Activated CD4-positive, alpha-beta T cell treated with anti-CD3 and anti-CD28 coated beads for 4 hours (primary cell): ENCODE measurements around the gene TSPAN5.

Experiments
- DNase-seq, 2 donors: peaks; one replicate each; pipeline ENCODE4 v3.0.0-alpha.2; 2020

TSPAN5 gene

GRCh38 chr4:98642991-98643426 lies 15.4 kb downstream of the TSPAN5 start:
- no peak for DNase-seq

DNA sequence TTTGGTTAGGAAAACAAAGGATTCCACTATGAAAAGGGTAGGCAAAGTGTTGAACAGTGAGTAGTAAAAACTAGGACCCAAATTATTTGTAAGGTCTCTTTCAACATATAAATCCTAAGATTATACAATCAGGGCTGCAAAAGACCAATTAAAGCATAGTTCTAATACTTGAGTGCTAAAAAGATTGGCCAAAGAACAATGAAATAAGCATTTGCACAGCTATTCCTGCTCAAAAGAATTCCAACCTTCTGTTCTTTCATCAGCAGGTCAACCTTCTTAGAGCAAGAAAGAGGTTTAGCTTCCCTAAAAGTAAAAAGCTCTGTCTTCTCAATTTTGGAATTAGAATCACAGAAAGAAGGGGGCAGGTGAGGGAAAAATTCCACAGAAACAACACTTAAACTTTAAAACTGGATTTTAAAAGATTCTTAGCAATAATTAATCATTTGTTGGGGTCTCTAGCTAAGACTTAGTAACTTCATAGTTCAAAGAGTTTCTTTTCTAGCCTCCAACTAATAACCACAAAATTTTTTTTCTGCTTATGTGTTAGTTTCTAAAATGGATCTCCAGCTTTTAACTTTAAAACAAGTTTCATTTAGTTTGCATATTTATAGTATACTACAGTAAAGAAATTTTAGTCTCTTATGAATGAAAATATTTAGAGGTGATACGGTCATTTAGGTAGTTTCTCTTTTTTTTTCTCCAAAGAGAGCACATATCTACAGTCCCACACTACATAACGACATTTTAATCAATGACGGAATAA lies 16.3 kb downstream of the TSPAN5 start:
- DNase-seq: no peak

GRCh38 chr4:98641376-98641775 lies 17.0 kb downstream of the TSPAN5 start:
- no peak for DNase-seq

DNA sequence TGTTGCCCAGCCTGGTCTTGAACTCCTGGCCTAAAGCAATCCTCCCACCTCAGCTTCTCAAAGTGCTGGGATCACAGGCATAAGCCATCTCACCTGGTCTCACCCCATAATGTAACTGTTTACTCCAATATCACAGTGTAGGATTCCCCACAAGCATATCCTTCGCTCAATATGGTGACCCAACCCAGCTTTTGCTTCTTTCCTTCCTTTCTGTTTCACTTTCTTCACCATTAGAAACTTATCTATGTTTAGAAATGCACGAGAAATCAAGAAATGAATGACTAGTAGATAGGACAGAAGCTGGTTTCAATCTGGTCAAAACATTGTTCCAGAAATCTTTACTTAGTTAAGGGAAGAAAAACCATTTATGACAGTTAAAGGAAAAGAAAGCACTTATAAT lies 18.9 kb downstream of the TSPAN5 start:
- no peak for DNase-seq

GRCh38 chr4:98639108-98639507 lies 19.3 kb downstream of the TSPAN5 start:
- DNase-seq: no peak

DNA sequence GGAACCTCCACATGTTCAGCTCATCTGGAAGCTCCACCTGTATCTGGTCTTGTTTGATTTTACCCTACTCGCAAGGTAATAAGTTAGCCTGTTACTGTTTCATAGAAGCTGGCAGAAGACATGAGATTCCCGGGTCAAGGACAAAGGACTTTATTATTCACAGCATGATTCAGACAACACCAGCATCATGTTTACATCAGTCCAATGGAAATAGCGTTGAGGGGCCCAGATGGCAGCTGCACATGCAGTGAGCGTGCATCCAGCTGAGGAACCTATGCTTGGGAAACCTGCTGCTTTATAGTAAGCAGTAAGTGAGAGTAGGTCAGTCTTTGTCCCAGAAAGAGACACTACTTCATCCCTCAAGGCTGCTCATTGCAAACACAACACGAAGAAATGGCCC lies 19.8 kb downstream of the TSPAN5 start:
- DNase-seq: no peak

GRCh38 chr4:98634061-98634460 lies 24.4 kb downstream of the TSPAN5 start:
- no peak for DNase-seq

DNA sequence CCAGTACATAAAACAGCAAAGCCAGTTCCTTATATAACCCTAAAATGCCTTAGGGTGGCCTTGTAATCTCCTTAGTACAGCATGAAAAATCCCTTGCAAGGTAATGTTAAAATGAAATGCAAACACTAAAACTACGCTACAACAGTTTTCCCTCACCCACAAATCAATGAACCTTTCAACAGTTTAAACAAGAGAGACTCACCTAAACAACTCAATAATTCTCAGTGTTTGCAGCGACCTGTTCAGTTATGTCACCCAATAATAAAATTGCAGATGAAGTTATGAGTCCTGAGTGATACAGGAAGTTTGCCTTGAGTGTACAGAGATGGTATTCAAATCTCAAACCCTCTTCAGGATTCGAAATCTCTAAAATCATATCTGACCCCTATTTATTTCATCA lies 25.3 kb downstream of the TSPAN5 start:
- DNase-seq: no peak

DNA sequence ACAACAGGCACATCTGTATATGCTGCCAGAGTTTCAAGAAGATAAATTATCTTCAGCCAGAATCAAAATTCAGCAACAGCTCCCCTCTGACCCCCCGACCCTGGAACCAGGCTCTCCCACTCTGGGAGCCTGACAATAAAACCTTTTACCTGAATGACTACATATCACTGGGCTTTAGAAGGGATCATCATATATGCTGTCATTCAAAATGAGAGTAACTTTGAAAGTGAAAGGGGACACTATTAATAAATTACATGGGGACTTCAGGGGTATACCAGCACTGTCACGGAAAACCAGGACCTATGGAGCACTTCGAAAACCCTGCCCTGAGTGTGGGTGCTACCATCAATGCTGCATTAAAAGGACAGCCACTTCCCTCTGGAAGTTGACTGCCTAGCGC lies 26.2 kb downstream of the TSPAN5 start:
- DNase-seq: no peak

DNA sequence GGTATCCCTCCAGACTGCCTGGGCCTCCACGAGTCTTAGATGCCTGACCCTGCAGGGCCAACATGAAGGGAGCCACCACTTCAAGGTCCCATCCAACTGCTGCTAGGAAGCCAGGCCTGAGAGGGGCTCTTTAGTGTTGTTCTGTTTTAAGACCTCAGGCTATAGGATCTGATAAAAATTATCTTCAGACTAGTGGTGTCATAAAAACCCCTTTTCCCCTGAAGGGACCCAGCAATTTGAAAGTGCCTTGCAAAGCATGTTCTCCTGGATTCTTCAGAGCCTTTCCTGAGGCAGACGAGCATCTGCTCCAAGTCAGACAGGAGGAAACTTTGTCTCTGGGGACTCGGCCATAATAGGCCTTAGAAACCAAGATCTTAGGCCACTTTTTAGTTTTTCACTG lies 26.9 kb downstream of the TSPAN5 start:
- DNase-seq: no peak

GRCh38 chr4:98630737-98631454 lies 27.5 kb downstream of the TSPAN5 start:
- no peak for DNase-seq

GRCh38 chr4:98627531-98628257 lies 30.7 kb downstream of the TSPAN5 start:
- DNase-seq: no peak

DNA sequence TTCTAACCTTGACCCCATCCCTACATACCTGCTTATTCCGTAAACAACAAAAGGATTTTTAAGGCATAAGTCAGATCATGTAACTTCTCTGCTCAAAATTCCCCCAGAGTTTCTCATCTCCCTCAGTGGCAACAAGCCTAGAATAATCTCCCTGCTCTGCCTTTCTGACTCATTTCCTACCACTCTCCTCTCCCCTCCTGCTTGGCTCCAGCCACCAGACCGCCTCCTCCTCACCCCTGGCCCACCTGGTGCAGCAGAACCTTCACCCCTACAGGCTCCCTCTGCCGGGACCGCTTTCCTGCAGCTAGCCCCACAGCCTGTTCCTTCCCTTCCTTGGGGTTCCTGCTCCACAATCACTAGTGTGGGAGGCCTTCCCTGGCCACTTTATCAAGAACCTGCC lies 32.1 kb downstream of the TSPAN5 start:
- DNase-seq: no peak

- DNase-seq: no peak
Observed at GRCh38 chr4:98625920-98626319, 32.5 kb downstream of the TSPAN5 start.

DNA sequence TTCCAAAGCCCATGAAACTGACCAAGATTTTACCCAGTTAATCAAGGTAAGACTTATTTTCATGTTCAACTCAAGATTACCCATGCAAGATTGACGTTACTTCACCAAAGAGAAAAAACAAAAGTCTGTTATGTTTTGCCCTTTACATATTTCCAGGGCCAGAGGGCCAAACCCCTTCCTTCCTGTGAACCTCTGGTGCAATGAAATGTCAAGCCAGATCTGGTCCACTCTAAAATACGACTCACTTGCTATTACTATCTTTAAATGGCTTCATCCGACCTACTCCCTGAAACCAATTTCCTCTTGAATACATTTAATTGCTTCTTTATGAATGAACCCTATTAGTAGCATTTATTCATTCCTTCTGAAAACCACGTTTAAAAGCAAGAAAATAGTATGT lies 33.0 kb downstream of the TSPAN5 start:
- DNase-seq: no peak

GRCh38 chr4:98624642-98625041 lies 33.8 kb downstream of the TSPAN5 start:
- no peak for DNase-seq

DNA sequence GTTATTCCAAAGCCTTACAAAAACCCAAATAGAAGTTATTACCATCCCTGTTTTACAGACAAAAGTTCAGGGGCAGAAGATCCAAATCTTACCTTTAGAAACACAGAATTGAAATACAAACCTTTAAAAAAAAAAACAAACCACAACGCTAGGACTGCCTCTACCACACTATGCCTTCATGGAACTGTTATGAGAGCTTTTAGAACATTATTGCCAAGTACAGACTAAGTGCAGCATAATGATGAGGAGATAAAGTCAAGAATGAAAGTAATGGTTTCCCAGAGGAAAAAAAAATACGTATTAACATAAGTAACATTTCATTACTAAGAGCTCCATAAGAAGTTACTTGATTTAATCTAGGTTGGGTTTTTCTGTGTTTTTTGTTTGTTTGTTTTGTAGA lies 34.3 kb downstream of the TSPAN5 start:
- DNase-seq: no peak

- DNase-seq: no peak
Observed at GRCh38 chr4:98623126-98623802, 35.1 kb downstream of the TSPAN5 start.

- DNase-seq: no peak
Observed at GRCh38 chr4:98620087-98620784, 38.2 kb downstream of the TSPAN5 start.

DNA sequence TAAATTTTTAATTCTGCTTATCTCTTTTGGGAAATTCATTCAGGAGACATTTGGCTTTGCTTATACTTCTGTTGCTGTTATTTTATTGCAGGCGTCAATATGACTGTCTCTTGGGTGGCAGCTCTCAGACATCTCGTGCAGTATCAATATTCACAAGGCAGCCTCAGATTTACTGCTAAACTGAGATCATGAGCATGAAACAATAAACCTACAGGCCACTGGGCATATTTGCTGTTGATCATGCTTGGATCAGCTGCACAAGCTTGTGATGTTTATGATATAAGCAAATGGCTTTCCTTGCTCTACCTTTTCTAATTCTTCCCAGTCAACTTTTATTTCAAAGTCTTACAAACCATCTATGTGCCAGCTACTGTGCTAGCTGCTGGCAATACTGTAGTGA lies 39.2 kb downstream of the TSPAN5 start:
- no peak for DNase-seq

- DNase-seq: no peak
Observed at GRCh38 chr4:98618680-98619079, 39.7 kb downstream of the TSPAN5 start.

GRCh38 chr4:98617358-98618047 lies 40.9 kb downstream of the TSPAN5 start:
- no peak for DNase-seq
